Frontal cortex (tissue), 4 donors: ENCODE data around the gene NUDT14. TPM values are rescaled to one million over a fixed set of nuclear protein-coding genes. Genes with fewer than 3 reads are reported as not detected.

ENCODE experiments used
- DNase-seq, 2 donors: peaks; one replicate each; pipeline ENCODE4 v3.0.0; 2012; ENCODE audit warnings: low spot score in 2 of 2
- FAIRE-seq: peaks from 2 replicates; lab custom pipeline; 2012; peaks lifted over from hg19 to GRCh38; lab: Jason Lieb, UNC
- total RNA-seq: library from RNA; depleted of rRNA; stranded (reverse); fragments of >200 nt; gene quantifications from one replicate; pipeline ENCODE4 v1.2.3, GENCODE V29; 2014
- donor health status: control.
- donor health status: control.
- donor health status: control.

NUDT14 gene
- total RNA-seq, 1 donor from 2014 or later = 32.6 TPM

DNA sequence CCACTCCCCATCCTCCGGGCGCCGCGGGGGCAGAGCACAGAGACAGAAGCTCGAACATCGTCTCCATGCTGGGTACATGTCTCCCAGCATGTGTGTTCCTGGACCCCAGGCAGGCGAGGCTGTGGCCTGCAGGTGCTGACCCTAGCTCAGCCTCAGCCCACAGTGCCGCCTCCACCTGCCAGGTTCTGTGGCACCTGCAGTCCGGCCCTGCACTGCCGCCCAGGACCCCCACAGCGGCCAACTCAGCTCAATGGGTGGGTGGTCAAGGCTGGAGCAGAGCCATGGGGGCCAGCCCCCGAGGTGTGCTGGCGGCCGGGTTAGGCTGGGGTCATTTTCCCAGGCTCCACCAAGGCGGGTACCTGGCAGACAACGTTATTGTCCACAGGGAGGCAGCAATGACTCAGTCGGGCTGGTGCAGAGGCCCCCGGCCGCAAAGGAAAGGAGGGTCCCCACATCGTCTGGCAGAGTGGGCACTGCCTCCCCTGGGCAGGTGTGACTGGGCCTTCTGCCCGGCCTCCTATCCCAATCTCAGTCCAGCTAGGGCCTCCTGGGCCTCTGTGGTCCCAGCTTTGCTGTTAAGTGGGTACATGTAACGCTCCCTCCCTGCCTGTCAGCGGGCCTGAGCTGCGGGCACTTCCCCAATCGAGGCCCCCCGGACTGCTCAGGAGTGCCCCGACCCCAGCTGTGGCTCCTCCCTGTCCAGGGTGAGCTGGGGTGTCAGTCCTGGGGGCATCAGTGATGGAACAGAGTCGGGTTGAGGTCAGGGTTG is 20.2 kb upstream of the NUDT14 start:
- FAIRE-seq = no peak
- no peak for DNase-seq

GRCh38 chr14:105200641-105201040 is 19.5 kb upstream of the NUDT14 start:
- FAIRE-seq (no peak), DNase-seq (no peak)

DNA sequence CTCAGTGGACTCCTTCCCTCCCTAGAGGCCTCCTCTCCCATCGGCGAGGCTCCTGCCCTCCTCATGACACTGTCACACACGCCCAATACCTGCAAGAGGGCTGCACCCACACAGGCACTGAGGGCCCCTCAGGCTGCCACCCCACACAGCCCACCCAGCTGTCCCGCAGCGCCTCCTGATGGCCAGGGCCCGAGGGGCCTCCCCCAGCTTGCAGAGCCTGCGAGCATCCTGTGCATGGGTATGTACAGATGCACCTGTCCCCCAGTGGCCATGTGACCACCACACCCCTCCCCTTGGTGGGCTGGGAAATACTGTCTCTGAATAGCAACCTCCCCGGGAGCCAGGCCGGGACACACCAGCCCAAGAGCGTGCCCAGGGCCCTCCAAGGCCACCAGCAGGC is 19.0 kb upstream of the NUDT14 start:
- no peak for FAIRE-seq

DNA sequence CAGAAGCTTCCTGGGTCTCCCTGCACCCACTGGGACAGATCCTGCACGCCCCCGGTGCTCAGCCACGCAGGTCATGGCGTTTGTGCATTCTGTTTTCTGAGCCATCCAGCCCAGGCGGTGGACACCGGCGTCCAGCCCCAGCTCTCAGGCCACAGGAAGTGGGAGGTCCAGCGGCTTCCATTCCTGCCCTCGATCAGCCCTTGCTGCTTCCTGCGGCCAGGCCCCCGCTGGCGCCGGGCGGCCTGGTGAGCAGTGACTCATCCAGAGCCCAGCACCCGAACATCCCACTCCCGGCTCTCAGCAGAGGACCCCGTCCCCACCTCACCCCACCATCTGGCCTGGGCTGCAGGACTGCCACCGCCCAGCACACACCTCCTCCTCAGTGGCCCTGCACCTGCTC is 18.0 kb upstream of the NUDT14 start:
- no peak for FAIRE-seq

More for the DNA sequence above, 19.0 kb upstream of the NUDT14 start:
- no peak for DNase-seq

GRCh38 chr14:105198588-105198987 is 17.5 kb upstream of the NUDT14 start:
- FAIRE-seq (no peak), DNase-seq (no peak)

More for the DNA sequence above, 18.0 kb upstream of the NUDT14 start:
- DNase-seq = no peak

GRCh38 chr14:105197211-105197641 is 16.1 kb upstream of the NUDT14 start:
- DNase-seq (no peak), FAIRE-seq (no peak)

DNA sequence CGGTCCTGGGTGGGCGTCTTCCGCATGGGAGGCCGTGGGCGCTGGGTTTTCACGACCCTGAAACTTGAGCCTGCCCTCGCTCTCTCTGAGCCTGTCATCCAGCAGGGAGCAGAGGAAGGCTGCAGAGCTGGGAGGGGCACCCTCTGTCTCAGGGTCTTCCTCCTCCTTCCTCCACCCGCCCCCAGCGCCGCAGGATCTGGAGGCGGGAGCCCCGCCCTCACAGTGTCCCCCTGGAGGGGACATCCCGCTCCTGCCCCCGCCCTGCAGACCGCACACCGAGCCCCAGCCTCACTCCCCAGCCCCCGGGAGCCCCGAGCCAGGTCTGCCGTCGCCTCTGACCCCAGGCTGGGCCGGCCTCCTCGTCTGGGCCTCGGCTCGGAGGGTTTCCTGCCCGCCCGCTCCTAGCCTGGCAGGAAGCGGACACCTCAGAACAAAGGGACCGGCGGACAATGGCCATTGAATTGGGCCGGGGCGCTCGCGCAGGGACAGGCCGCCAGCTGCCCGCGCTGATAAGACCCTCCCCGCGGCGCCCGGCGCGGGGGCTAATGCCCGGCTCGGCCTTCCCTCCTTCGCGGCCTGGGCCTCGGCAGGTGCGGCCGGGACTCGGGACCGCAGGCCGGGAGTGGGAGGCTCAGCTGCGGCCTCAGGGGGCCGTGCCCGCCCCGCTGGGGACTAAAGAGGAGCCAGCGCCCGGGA is 15.3 kb upstream of the NUDT14 start:
- DNase-seq (no peak), FAIRE-seq (no peak)

GRCh38 chr14:105195522-105196264 is 14.6 kb upstream of the NUDT14 start:
- DNase-seq (no peak), FAIRE-seq (no peak)

DNA sequence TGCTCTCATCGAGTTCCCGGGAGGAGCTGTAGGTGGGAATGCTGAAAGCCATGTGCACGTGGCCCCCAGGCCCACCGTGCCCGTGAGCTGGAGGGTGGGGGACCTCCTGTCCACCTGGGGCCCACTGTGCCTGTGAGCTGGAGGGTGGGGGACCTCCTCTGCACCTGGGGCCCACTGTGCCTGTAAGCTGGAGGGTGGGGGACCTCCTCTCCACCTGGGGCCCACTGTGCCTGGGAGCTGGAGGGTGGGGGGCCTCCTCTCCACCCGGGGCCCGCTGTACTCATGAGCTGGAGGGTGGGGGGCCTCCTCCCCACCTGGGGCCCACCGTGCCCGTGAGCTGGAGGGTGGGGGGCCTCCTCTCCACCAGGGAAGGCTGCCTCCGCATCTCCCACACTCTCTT is 13.9 kb upstream of the NUDT14 start:
- FAIRE-seq (no peak), DNase-seq (no peak)

DNA sequence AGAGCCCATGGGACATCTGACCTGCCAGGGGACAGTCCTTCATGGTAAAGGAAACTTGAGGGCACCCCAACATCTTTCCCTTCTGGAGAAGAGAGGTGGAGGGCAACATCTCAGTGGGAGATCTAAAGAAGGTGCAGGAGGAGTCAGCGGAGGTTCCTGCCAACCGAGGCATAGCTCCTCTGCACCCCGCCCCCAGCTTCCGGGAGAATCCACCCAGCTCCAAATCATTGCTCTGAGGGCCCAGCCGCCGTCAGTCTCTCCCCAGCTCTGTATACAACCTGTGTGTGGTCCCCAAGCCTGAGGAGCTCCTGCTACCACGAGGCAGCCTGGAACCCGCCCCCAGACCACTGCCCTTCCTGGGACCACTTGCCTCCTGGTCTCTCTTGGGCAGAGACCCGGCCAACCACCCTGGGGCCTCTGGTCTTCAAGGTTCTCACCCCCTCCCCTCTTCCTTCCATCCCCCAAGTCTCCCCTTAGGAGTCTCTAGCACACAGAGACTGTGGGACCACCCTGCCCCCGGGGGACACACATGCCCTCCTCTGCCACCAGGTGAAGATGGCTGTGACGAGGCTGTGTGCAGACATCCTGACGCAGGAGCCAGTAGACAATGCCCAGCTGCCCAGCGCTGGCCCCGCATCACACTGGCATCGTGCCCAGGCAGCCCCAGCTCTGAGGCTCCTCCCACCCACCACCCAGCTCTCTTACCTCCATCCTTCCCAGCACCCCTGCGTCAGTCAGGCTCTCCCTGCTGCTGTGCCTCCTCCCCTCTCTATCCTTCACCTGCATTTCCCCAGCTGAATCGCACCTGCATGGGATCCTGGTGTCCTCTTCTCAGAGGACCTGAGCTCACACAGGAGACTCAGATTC is 13.0 kb upstream of the NUDT14 start:
- no peak for DNase-seq
- FAIRE-seq = no peak

DNA sequence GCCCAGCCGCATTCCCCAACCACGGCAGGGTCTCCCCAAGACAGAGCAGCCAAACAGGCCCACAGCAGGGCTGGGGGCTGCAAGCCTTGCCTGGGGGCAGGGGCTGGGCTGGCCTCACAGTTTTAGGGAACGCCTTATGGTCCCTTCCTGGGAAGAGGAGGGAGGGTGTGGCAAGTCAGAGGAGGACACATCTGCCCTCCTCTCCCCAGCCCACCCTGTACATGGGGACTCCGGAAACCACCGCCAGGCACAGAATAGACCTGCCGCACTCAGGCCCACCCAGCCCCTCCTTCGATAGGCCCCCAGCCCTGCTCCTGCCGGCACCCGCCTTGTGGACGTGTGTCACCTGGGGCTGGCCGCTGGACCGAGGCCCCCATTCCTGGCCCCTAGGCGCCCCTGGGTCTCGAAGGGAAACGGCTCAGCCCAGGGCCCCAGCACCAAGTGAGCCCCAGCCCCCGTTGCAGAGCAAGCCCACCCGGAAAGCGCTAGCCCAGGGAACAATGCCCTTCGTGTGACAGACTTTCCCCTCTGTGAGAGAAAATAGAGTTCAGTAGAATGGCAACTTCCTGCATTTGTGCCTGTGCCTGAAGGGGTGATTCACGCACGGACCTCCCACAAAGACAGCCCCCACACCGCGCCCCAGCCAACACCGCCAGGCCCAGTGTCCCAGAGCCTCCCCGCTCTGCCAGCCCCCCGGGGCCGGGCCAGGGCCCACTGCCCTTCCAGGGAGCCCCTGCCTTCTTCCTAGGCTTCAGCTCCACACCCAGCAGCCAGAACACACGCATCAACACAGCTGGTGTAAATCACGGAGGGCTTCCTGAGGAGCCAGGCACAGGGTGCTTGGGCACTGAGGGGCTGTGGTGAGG is 12.0 kb upstream of the NUDT14 start:
- no peak for FAIRE-seq
- no peak for DNase-seq

DNA sequence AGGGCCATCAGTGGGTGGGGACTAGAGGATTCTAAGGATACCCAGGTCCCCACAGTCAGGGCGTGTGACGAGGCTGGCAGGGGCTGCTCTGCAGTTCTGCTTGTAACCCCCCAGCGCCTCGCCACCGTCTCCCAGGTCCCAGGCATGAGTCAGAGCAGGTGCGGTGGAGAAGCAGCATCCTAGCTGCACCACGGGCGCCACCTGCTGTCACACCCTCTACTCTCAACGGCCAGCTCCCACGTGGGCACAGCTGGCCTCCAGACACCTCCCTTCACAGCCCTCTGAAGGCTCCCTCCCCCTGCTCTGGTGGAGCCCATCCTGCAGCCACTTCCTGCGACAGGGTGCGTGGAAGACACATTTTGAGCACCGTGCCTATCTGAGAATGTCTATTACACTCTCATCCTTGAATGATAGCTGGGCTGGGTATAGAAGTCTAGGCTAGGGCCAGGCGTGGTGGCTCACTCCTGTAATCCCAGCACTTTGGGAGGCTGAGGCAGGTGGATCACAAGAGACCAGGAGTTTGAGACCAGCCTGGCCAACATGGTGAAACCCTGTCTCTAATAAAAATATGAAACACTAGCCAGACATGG is 6.9 kb upstream of the NUDT14 start:
- DNase-seq = no peak
- FAIRE-seq = no peak

DNA sequence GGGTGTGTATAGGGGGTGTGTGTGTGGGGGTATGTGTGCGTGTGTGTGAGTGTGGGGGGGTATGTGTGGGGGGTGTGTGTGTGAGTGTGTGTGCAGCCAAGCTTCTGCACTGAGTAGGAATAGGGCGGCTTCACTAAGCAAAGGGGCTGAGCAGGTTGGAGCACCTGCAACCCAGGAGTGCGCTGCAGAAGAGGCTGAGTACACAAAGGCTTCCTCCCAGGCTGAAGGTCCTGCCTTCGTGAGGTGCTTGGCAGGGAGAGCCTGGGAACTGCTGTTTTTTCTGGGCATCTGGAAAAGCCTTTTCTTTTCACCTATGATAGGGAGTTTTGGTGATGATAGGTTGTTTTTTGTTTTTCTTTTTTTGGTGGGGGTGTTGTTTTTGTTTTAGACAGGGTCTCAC is 6.0 kb upstream of the NUDT14 start:
- DNase-seq = no peak
- FAIRE-seq = no peak

DNA sequence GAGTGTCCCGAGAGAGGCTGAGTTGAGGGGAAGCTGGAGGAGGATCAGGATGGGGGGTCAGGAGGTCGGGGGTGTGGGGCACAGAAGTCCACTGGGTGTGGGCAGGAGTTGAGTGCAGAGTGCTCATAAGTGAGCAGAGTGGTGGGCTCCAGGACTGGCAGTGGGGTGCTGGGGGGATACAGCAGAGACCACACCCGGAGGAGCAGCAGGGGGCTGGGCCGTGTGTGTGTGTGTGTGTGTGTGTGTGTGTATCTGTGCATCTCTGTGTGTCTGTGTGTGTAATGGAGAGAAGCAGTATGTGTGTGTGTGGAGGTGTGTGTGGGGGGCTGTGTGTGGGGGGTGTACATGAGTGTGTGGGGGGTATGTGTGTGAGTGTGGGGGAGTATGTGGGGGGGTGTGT is 4.9 kb upstream of the NUDT14 start:
- no peak for FAIRE-seq
- DNase-seq = no peak

DNA sequence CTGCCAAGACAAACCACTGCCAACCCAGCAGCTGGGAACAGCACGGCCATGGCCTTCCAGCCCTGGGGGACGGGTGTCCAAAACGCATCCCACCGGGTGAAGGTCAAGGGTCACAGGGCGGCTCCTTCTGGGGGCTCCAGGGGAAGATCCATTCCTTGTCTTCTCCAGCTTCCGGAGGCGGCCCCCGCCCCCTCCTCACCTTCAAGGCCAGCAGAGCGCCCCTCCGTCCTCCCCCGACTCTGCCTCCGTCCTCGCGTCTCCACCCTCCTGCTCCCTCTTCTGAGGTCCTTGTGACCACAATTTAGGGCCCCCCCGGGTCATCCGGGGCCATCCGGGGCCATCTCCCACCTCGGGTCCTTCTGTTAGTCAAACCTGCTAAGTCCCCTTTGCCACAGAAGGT is 3.9 kb upstream of the NUDT14 start:
- DNase-seq (no peak), FAIRE-seq (no peak)

- no peak for DNase-seq
- FAIRE-seq = no peak
Measured at GRCh38 chr14:105184461-105184860, 3.3 kb upstream of the NUDT14 start.

- no peak for FAIRE-seq
- no peak for DNase-seq
Measured at GRCh38 chr14:105182296-105183020, 1.3 kb upstream of the NUDT14 start.
